Neural progenitor cell (in vitro differentiated cells): ENCODE measurements around the gene EXO5. TPM values are rescaled to one million over a fixed set of nuclear protein-coding genes. Genes with fewer than 3 reads are reported as not detected.

Experiments
- DNase-seq: peaks from one replicate; pipeline ENCODE4 v3.0.0-alpha.2; 2016; ENCODE audit warnings: low spot score
- H2AFZ ChIP-seq: fragments of 200-600 bp; sonication (generic); replicated peaks from 2 replicates; pipeline ENCODE4 v1.6.1; 2016; ENCODE audit warnings: antibody characterized with exemption
- H3F3A ChIP-seq: fragments of 200-600 bp; sonication (generic); 2 replicates; pipeline ENCODE4 v1.6.1; 2016; ENCODE audit warnings: antibody characterized with exemption, low read depth
- H3K27ac ChIP-seq: fragments of 200-600 bp; sonication (generic); 2 replicates; pipeline ENCODE4 v1.5.1; 2016; ENCODE audit warnings: mild to moderate bottlenecking
- H3K27me3 ChIP-seq: fragments of 200-600 bp; sonication (generic); 2 replicates; pipeline ENCODE4 v1.6.1; 2016; ENCODE audit warnings: mild to moderate bottlenecking, moderate library complexity
- H3K36me3 ChIP-seq: fragments of 200-600 bp; sonication (generic); 2 replicates; pipeline ENCODE4 v1.5.1; 2016
- H3K4me1 ChIP-seq: fragments of 200-600 bp; sonication (generic); 2 replicates; pipeline ENCODE4 v1.6.1; 2016; ENCODE audit warnings: mixed run types
- H3K4me2 ChIP-seq: fragments of 200-600 bp; sonication (generic); 2 replicates; pipeline ENCODE4 v1.6.1; 2016
- H3K4me3 ChIP-seq: fragments of 200-600 bp; sonication (generic); 2 replicates; pipeline ENCODE4 v1.5.1; 2016
- H3K79me2 ChIP-seq: fragments of 200-600 bp; sonication (generic); 2 replicates; pipeline ENCODE4 v1.6.1; 2016; ENCODE audit warnings: low read depth
- H3K9ac ChIP-seq: fragments of 200-600 bp; sonication (generic); 2 replicates; pipeline ENCODE4 v1.6.1; 2016
- H3K9me3 ChIP-seq: fragments of 200-600 bp; sonication (generic); 2 replicates; pipeline ENCODE4 v1.5.1; 2016; ENCODE audit warnings: low read depth
- H4K20me1 ChIP-seq: fragments of 200-600 bp; sonication (generic); 2 replicates; pipeline ENCODE4 v1.6.1; 2016; ENCODE audit warnings: low read depth
- H3K27ac Mint-ChIP-seq: 3 replicates; pipeline ENCODE4 v1.8.0; 2021; ENCODE audit warnings: mixed read lengths
- H3K27me3 Mint-ChIP-seq: 2 replicates; pipeline ENCODE4 v1.8.0; 2022; ENCODE audit warnings: low read depth, mild to moderate bottlenecking, inconsistent platforms, moderate library complexity, mixed read lengths; ENCODE audit not compliant: insufficient read depth
- H3K36me3 Mint-ChIP-seq: 3 replicates; pipeline ENCODE4 v1.8.0; 2021; ENCODE audit warnings: mixed read lengths
- H3K4me1 Mint-ChIP-seq: 3 replicates; pipeline ENCODE4 v1.8.0; 2021; ENCODE audit warnings: mixed read lengths
- H3K4me3 Mint-ChIP-seq: 3 replicates; pipeline ENCODE4 v1.8.0; 2021; ENCODE audit warnings: mild to moderate bottlenecking, moderate library complexity, mixed read lengths
- H3K9me3 Mint-ChIP-seq: 3 replicates; pipeline ENCODE4 v1.8.0; 2020; ENCODE audit warnings: mixed read lengths
- CTCF ChIP-seq: fragments of 200-600 bp; sonication (generic); IDR thresholded peaks from 2 replicates; pipeline ENCODE4 v1.5.1; 2017; ENCODE audit warnings: antibody characterized with exemption, mild to moderate bottlenecking
- EZH2 ChIP-seq: fragments of 200-600 bp; sonication (generic); IDR thresholded peaks from 2 replicates; pipeline ENCODE4 v1.6.1; 2017; ENCODE audit warnings: antibody characterized with exemption, mild to moderate bottlenecking, moderate library complexity
- EZH2phosphoT487 ChIP-seq: fragments of 200-600 bp; sonication (generic); IDR thresholded peaks from 2 replicates; pipeline ENCODE4 v1.6.1; 2017; ENCODE audit warnings: antibody characterized with exemption
- total RNA-seq: library from RNA; depleted of rRNA; stranded (reverse); fragments of >200 nt; gene quantifications from 2 replicates; pipeline ENCODE4 v1.2.3, GENCODE V29; 2015; ENCODE audit warnings: low replicate concordance

The EXO5 gene
- total RNA-seq, 1 donor from 2014 or later = 11.9 TPM

GRCh38 chr1:40531381-40532061 is 23.0 kb downstream of the EXO5 start, which contains the start of gene ZNF684:
Gene ZNF684 (plus strand): TSS chr1:40531637. CDS start chr1:40533167, 1,530 bp downstream.
- no peaks in the 10 kb centered on the region for H4K20me1 ChIP-seq
- H3K9ac ChIP-seq = peak within 1 kb of the TSS; percentile 56
- H3K9me3 ChIP-seq = no peaks in the 10 kb centered on the region
- peak within 1 kb of the TSS; percentile 82 for H3K4me2 ChIP-seq
- H3K4me1 ChIP-seq = peaks cover 3% of the 10 kb centered on the region
- H3K36me3 ChIP-seq = no peaks in the 10 kb centered on the region
- peaks cover 14% of the 10 kb centered on the region for H3K4me1 Mint-ChIP-seq
- DNase-seq = peak; percentile 93
- H3K27ac ChIP-seq = no peak within 1 kb of the TSS
- H2AFZ ChIP-seq = peak within 1 kb of the TSS; percentile 93
- no peaks in the 10 kb centered on the region for H3K27me3 ChIP-seq
- peak within 1 kb of the TSS; percentile 38 for H3K27ac Mint-ChIP-seq
- H3K9me3 Mint-ChIP-seq = peaks cover 8% of the 10 kb centered on the region
- peak within 1 kb of the TSS; percentile 79 for H3K4me3 ChIP-seq
- H3F3A ChIP-seq = no peaks in the 10 kb centered on the region
- peak within 1 kb of the TSS; percentile 98 for H3K4me3 Mint-ChIP-seq
- TF ChIP-seq EZH2phosphoT487 (no peak), EZH2 (no peak), CTCF (no peak)
- no peaks in the 10 kb centered on the region for H3K27me3 Mint-ChIP-seq
- no peaks in the 10 kb centered on the region for H3K79me2 ChIP-seq
- H3K36me3 Mint-ChIP-seq = peaks cover 3% of the 10 kb centered on the region

- no peaks in the 10 kb centered on the region for H4K20me1 ChIP-seq
- peak overlapping the region; percentile 98 for H3K4me3 Mint-ChIP-seq
- H3K9me3 Mint-ChIP-seq = peaks cover 6% of the 10 kb centered on the region
- H3K9ac ChIP-seq = no peak overlapping the region
- peak overlapping the region; percentile 82 for H3K4me2 ChIP-seq
- H3K27me3 Mint-ChIP-seq = no peaks in the 10 kb centered on the region
- H3K79me2 ChIP-seq = no peaks in the 10 kb centered on the region
- no peak for DNase-seq
- peaks cover 4% of the 10 kb centered on the region for H3K36me3 Mint-ChIP-seq
- no peak overlapping the region for H3K27ac ChIP-seq
- peak overlapping the region; percentile 79 for H3K4me3 ChIP-seq
- peak overlapping the region; percentile 93 for H2AFZ ChIP-seq
- TF ChIP-seq CTCF = no peak
- no peak for TF ChIP-seq EZH2
- TF ChIP-seq EZH2phosphoT487 = no peak
- H3K4me1 ChIP-seq = peaks cover 3% of the 10 kb centered on the region
- H3K36me3 ChIP-seq = no peaks in the 10 kb centered on the region
- H3K9me3 ChIP-seq = no peaks in the 10 kb centered on the region
- H3K4me1 Mint-ChIP-seq = peaks cover 14% of the 10 kb centered on the region
- no peaks in the 10 kb centered on the region for H3K27me3 ChIP-seq
- no peak overlapping the region for H3K27ac Mint-ChIP-seq
- H3F3A ChIP-seq = no peaks in the 10 kb centered on the region
Observed at GRCh38 chr1:40532062-40532389, 23.5 kb downstream of the EXO5 start.

GRCh38 chr1:40532844-40533424 is 24.4 kb downstream of the EXO5 start:
- no peak overlapping the region for H2AFZ ChIP-seq
- Mint-ChIP-seq H3K27ac (no peak overlapping the region), H3K4me3 (peak overlapping the region; percentile 98), H3K36me3 (peaks cover 8% of the 10 kb centered on the region), H3K9me3 (peaks cover 11% of the 10 kb centered on the region), H3K27me3 (no peaks in the 10 kb centered on the region), H3K4me1 (peaks cover 14% of the 10 kb centered on the region)
- no peaks in the 10 kb centered on the region for H3K36me3 ChIP-seq
- H3K27me3 ChIP-seq = no peaks in the 10 kb centered on the region
- TF ChIP-seq CTCF (peak; percentile 75), EZH2 (no peak)
- no peaks in the 10 kb centered on the region for H3F3A ChIP-seq
- no peaks in the 10 kb centered on the region for H3K9me3 ChIP-seq
- peak; percentile 58 for DNase-seq
- no peaks in the 10 kb centered on the region for H4K20me1 ChIP-seq
- peaks cover 3% of the 10 kb centered on the region for H3K4me1 ChIP-seq
- peak overlapping the region; percentile 79 for H3K4me3 ChIP-seq
- H3K27ac ChIP-seq = no peak overlapping the region
- H3K79me2 ChIP-seq = no peaks in the 10 kb centered on the region
- no peak overlapping the region for H3K9ac ChIP-seq
- H3K4me2 ChIP-seq = peak overlapping the region; percentile 82
